Vagina (tissue), 2 donors: ENCODE results near the gene HERC2. TPM values are rescaled to one million over a fixed set of nuclear protein-coding genes. Genes with fewer than 3 reads are reported as not detected.

Source experiments
- DNase-seq, 2 donors: peaks; one replicate each; pipeline ENCODE4 v3.0.0-alpha.2; 2017; ENCODE audit errors: extremely low spot score in 2 of 2
- H3K27ac ChIP-seq: fragments of 200-600 bp; sonication (generic); one replicate; pipeline ENCODE4 v1.5.1; 2019
- H3K27me3 ChIP-seq: fragments of 200-600 bp; sonication (generic); one replicate; pipeline ENCODE4 v1.5.1; 2019
- H3K36me3 ChIP-seq, 2 donors: fragments of 200-600 bp; sonication (generic); one replicate each; pipeline ENCODE4 v1.5.1; 2017 to 2019
- H3K4me1 ChIP-seq: fragments of 200-600 bp; sonication (generic); one replicate; pipeline ENCODE4 v1.5.1; 2019
- H3K4me3 ChIP-seq, 2 donors: fragments of 200-600 bp; sonication (generic); 1 replicate in 1 of 2; 2 replicates in 1 of 2; pipeline ENCODE4 v1.5.1; 2016 to 2019
- H3K9me3 ChIP-seq: fragments of 200-600 bp; sonication (generic); one replicate; pipeline ENCODE4 v1.5.1; 2019
- CTCF ChIP-seq, 3 experiments: fragments of 450-650 bp in 2 of 3; fragments of 200-600 bp in 1 of 3; sonication (generic) in 1 of 3; IDR thresholded peaks; one replicate each; pipeline ENCODE4 v1.5.1; 2017 to 2019; ENCODE audit warnings: antibody characterized with exemption in 3 of 3, mild to moderate bottlenecking in 2 of 3, moderate library complexity in 2 of 3
- POLR2A ChIP-seq, 2 donors: fragments of 450-650 bp; IDR thresholded peaks; one replicate each; pipeline ENCODE4 v1.6.1; 2017; ENCODE audit warnings: antibody characterized with exemption in 2 of 2, mild to moderate bottlenecking in 2 of 2, moderate library complexity in 2 of 2
- POLR2AphosphoS5 ChIP-seq, 2 donors: sonication (generic); formaldehyde crosslinking; IDR thresholded peaks; one replicate each; pipeline ENCODE4 v1.9.0; 2017; ENCODE audit warnings: antibody characterized with exemption in 2 of 2, mild to moderate bottlenecking in 2 of 2, low read depth in 1 of 2; ENCODE audit not compliant: insufficient read depth in 1 of 2
- intact Hi-C: fragments of 100-400 bp; cut with DNase I; formaldehyde crosslinking; loops from one replicate; pipeline ENCODE4 v1.15.1; 2023
- total RNA-seq: library from RNA; depleted of rRNA; stranded (reverse); fragments of >200 nt; gene quantifications from one replicate; pipeline ENCODE4 v1.2.3, GENCODE V29; 2016

Gene HERC2
- total RNA-seq, 1 donor from 2014 or later, result 45.2 TPM

GRCh38 chr15:28110481-28110881 is 211.5 kb downstream of the HERC2 start:
- TF ChIP-seq POLR2A (IDR thresholded peaks at IDR 0.05), result no peak
- no peak for TF ChIP-seq CTCF (IDR thresholded peaks at IDR 0.05)
- no peak for TF ChIP-seq POLR2AphosphoS5 (IDR thresholded peaks at IDR 0.05; ENCODE audit: insufficient read depth in 1 of 2, low read depth in 1 of 2)
- peak; percentile 46 to 67 for DNase-seq
- Histone ChIP-seq H3K27ac (no peak overlapping the region), H3K4me3 (no peak overlapping the region), H3K36me3 (peaks cover 2 to 43% of the 10 kb centered on the region in 2 donors), H3K27me3 (no peaks in the 10 kb centered on the region), H3K4me1 (peaks cover 16% of the 10 kb centered on the region), H3K9me3 (no peaks in the 10 kb centered on the region)
- intact Hi-C loops, result no loop called here

GRCh38 chr15:28109626-28110455 is 212.1 kb downstream of the HERC2 start:
- no peaks in the 10 kb centered on the region for H3K9me3 ChIP-seq
- DNase-seq, result peak in 1 of 2 donors; percentile 62
- no peak overlapping the region for H3K4me3 ChIP-seq
- H3K27me3 ChIP-seq, result no peaks in the 10 kb centered on the region
- H3K4me1 ChIP-seq, result peaks cover 16% of the 10 kb centered on the region
- intact Hi-C loops, result no loop called here
- TF ChIP-seq POLR2A (IDR thresholded peaks at IDR 0.05) (no peak), CTCF (IDR thresholded peaks at IDR 0.05) (no peak), POLR2AphosphoS5 (IDR thresholded peaks at IDR 0.05; ENCODE audit: insufficient read depth in 1 of 2, low read depth in 1 of 2) (no peak)
- peaks cover 0 to 37% of the 10 kb centered on the region in 2 donors for H3K36me3 ChIP-seq
- H3K27ac ChIP-seq, result no peak overlapping the region

- TF ChIP-seq CTCF (IDR thresholded peaks at IDR 0.05) (no peak), POLR2A (IDR thresholded peaks at IDR 0.05) (no peak), POLR2AphosphoS5 (IDR thresholded peaks at IDR 0.05; ENCODE audit: insufficient read depth in 1 of 2, low read depth in 1 of 2) (no peak)
- Histone ChIP-seq H3K9me3 (no peaks in the 10 kb centered on the region), H3K4me3 (peak overlapping the region; percentile 54 to 80), H3K36me3 (peaks cover 0 to 17% of the 10 kb centered on the region in 2 donors), H3K27me3 (no peaks in the 10 kb centered on the region), H3K27ac (no peak overlapping the region), H3K4me1 (peaks cover 16% of the 10 kb centered on the region)
- intact Hi-C loops, result no loop called here
- no peak for DNase-seq
Measured at GRCh38 chr15:28107904-28108275, 214.1 kb downstream of the HERC2 start.

- Histone ChIP-seq H3K4me3 (peak overlapping the region; percentile 54 to 80), H3K27me3 (no peaks in the 10 kb centered on the region), H3K4me1 (peaks cover 16% of the 10 kb centered on the region), H3K27ac (peak overlapping the region; percentile 4), H3K9me3 (no peaks in the 10 kb centered on the region), H3K36me3 (peaks cover 0 to 12% of the 10 kb centered on the region in 2 donors)
- DNase-seq, result no peak
- TF ChIP-seq POLR2A (IDR thresholded peaks at IDR 0.05) (no peak), CTCF (IDR thresholded peaks at IDR 0.05) (no peak), POLR2AphosphoS5 (IDR thresholded peaks at IDR 0.05; ENCODE audit: insufficient read depth in 1 of 2, low read depth in 1 of 2) (no peak)
- intact Hi-C loops, result no loop called here
Measured at GRCh38 chr15:28107111-28107903, 214.7 kb downstream of the HERC2 start.
